ENCODE data around the gene SLC22A12.

SLC22A12 gene

GRCh38 chr11:64610596-64610995 is 19.6 kb downstream of the SLC22A12 start:
- no peaks in the 10 kb centered on the region for H3K36me3 ChIP-seq
- TF ChIP-seq, protein P1, sequence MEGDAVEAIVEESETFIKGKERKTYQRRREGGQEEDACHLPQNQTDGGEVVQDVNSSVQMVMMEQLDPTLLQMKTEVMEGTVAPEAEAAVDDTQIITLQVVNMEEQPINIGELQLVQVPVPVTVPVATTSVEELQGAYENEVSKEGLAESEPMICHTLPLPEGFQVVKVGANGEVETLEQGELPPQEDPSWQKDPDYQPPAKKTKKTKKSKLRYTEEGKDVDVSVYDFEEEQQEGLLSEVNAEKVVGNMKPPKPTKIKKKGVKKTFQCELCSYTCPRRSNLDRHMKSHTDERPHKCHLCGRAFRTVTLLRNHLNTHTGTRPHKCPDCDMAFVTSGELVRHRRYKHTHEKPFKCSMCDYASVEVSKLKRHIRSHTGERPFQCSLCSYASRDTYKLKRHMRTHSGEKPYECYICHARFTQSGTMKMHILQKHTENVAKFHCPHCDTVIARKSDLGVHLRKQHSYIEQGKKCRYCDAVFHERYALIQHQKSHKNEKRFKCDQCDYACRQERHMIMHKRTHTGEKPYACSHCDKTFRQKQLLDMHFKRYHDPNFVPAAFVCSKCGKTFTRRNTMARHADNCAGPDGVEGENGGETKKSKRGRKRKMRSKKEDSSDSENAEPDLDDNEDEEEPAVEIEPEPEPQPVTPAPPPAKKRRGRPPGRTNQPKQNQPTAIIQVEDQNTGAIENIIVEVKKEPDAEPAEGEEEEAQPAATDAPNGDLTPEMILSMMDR (IDR thresholded peaks at IDR 0.05; ENCODE audit: low read depth, low read length) = no peak
- no peak for DNase-seq
- H3K27ac ChIP-seq = no peak overlapping the region
- no peaks in the 10 kb centered on the region for H3K27me3 ChIP-seq (ENCODE audit: insufficient read depth, low read depth, severe bottlenecking)
- no peak overlapping the region for H3K4me3 ChIP-seq (ENCODE audit: low read depth, low read length)
- H3K9me3 ChIP-seq (ENCODE audit: severe bottlenecking) = no peaks in the 10 kb centered on the region

DNA sequence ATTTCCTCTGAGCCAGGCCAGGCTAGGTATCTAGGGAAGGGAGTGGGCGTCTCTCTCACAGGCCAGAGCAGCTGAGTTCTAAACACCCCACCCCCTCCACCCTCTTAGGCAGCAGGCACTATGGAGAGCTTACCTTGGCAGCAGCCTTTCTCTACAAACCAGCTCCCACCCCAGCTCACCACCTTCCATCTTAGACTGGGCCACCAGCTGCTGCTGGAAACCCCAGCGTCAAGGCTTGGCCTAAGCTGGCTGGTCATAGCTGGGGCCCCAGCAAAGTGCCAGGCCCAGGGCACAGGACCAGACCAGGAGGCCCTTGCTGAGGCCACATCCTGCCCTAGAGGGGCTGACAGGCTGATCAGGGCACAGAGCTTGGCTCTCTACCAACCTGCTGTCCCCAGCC is 20.2 kb downstream of the SLC22A12 start:
- H3K27me3 ChIP-seq (ENCODE audit: insufficient read depth, low read depth, severe bottlenecking) = no peaks in the 10 kb centered on the region
- TF ChIP-seq, protein P1 (IDR thresholded peaks at IDR 0.05; ENCODE audit: low read depth, low read length) = no peak
- no peak for DNase-seq
- H3K36me3 ChIP-seq = no peaks in the 10 kb centered on the region
- no peaks in the 10 kb centered on the region for H3K9me3 ChIP-seq (ENCODE audit: severe bottlenecking)
- H3K4me3 ChIP-seq (ENCODE audit: low read depth, low read length) = no peak overlapping the region
- H3K27ac ChIP-seq = no peak overlapping the region

GRCh38 chr11:64611869-64612646 is 21.0 kb downstream of the SLC22A12 start:
- Histone ChIP-seq H3K27ac (no peak overlapping the region), H3K27me3 (ENCODE audit: insufficient read depth, low read depth, severe bottlenecking) (no peaks in the 10 kb centered on the region), H3K36me3 (no peaks in the 10 kb centered on the region), H3K9me3 (ENCODE audit: severe bottlenecking) (no peaks in the 10 kb centered on the region), H3K4me3 (ENCODE audit: low read depth, low read length) (no peak overlapping the region)
- no peak for DNase-seq
- TF ChIP-seq, protein P1 (IDR thresholded peaks at IDR 0.05; ENCODE audit: low read depth, low read length) = no peak

DNA sequence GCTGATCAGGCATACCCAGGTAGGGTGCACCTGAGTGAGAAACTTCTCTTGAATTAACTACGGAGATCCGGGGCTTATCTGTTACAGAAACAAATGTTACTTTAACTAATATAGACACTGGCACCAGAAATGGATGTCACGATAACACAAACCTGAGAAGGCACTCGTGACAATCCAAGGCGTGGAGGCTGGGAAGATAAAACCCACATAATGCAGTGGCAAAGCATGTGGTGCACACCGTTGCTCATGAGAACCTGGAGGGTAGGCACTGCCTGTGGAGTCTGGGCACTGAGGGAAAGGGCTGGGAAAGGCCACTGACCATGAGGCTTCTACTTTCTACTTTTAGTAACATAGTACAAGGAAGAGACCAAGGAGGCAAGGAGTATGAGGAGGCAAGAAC is 22.6 kb downstream of the SLC22A12 start:
- no peak overlapping the region for H3K4me3 ChIP-seq (ENCODE audit: low read depth, low read length)
- H3K9me3 ChIP-seq (ENCODE audit: severe bottlenecking) = no peaks in the 10 kb centered on the region
- H3K27ac ChIP-seq = no peak overlapping the region
- DNase-seq = no peak
- H3K27me3 ChIP-seq (ENCODE audit: insufficient read depth, low read depth, severe bottlenecking) = no peaks in the 10 kb centered on the region
- H3K36me3 ChIP-seq = no peaks in the 10 kb centered on the region; the same call in 1 of the 2 replicates
- TF ChIP-seq, protein P1 (IDR thresholded peaks at IDR 0.05; ENCODE audit: low read depth, low read length) = no peak

GRCh38 chr11:64614917-64615316 is 23.9 kb downstream of the SLC22A12 start:
- DNase-seq = no peak
- H3K27ac ChIP-seq = no peak overlapping the region
- H3K27me3 ChIP-seq (ENCODE audit: insufficient read depth, low read depth, severe bottlenecking) = no peaks in the 10 kb centered on the region
- TF ChIP-seq, protein P1 (IDR thresholded peaks at IDR 0.05; ENCODE audit: low read depth, low read length) = no peak
- no peak overlapping the region for H3K4me3 ChIP-seq (ENCODE audit: low read depth, low read length)
- no peaks in the 10 kb centered on the region for H3K9me3 ChIP-seq (ENCODE audit: severe bottlenecking)
- no peaks in the 10 kb centered on the region; the same call in 1 of the 2 replicates for H3K36me3 ChIP-seq

DNA sequence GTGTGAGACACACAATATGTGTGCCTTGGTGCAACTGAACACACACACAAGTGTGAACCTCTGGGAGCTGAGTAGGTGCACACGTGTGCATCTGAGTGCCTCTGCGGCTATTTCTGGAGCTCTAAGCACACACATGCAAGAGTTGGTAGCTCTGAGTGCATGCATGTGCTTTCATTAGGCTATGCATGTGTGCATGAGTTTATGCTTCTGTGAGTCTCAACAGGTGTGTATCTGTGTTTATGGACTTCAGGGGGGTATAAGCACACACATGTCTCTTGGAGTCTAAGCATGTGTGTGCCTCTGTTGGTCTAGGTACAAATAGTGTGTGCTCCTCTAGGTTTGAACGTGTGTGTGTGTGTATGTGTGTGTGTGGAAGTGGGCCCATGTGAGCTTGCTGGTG is 25.8 kb downstream of the SLC22A12 start:
- no peak overlapping the region for H3K27ac ChIP-seq
- TF ChIP-seq, protein P1 (IDR thresholded peaks at IDR 0.05; ENCODE audit: low read depth, low read length) = no peak

More for the DNA sequence above, 25.8 kb downstream of the SLC22A12 start:
- Histone ChIP-seq H3K27me3 (ENCODE audit: insufficient read depth, low read depth, severe bottlenecking) (no peaks in the 10 kb centered on the region), H3K36me3 (peaks cover 2% of the 10 kb centered on the region; the same call in 1 of the 2 replicates), H3K9me3 (ENCODE audit: severe bottlenecking) (no peaks in the 10 kb centered on the region), H3K4me3 (ENCODE audit: low read depth, low read length) (no peak overlapping the region)
- DNase-seq = no peak

Data from WERI-Rb-1 (cell line).